ENCODE measurements around the gene PRRT3. TPM values are rescaled to one million over a fixed set of nuclear protein-coding genes. Genes with fewer than 3 reads are reported as not detected.

PRRT3 gene
- 1 to 10 TPM; 5.4 to 6.1 TPM for total RNA-seq

DNA sequence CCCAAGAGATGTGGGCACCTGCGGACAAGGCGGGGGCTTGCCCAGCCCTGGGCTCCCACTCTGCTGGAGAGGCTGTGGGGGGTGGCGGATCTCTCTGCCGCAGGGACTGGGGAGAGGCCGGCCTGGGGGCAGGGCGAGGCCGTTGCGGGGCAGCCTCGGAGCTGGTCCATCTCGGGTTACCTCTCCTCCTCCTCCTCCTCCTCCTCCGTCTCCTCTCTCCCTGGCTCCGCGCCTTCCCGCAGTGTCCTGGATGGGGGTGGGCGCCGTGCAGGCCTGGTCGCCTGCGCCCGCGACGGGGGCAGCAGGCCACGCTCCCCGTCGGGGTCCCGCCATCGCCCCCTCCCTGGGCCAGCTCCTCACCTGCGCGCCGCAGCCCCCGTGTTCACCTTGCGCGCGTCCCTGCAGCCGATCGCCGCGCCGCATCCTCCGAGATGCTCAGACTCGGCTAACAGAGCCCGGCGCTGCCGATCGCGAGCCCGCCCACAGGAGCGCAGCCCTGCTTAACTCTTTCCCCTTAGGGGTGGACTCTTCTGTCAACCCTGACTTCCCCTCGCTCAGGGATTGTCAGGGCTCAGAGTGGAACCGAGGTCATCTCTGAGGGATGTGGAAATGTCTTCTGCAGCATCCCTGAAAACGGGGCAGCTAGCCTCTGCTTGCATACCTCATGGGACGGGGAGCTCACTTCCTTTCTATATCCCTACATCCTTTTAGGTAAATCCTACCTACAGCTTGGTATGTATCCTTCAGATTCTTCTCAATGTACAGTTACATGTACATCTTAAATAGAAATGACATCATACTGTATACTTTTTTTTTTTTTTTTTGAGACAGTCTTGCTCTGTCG, at the start of gene PRRT3:
Gene PRRT3 (minus strand): TSS at position 447 of the 844 bp plus-strand sequence. CDS start 2,293 bp downstream, outside the sequence.

DNA sequence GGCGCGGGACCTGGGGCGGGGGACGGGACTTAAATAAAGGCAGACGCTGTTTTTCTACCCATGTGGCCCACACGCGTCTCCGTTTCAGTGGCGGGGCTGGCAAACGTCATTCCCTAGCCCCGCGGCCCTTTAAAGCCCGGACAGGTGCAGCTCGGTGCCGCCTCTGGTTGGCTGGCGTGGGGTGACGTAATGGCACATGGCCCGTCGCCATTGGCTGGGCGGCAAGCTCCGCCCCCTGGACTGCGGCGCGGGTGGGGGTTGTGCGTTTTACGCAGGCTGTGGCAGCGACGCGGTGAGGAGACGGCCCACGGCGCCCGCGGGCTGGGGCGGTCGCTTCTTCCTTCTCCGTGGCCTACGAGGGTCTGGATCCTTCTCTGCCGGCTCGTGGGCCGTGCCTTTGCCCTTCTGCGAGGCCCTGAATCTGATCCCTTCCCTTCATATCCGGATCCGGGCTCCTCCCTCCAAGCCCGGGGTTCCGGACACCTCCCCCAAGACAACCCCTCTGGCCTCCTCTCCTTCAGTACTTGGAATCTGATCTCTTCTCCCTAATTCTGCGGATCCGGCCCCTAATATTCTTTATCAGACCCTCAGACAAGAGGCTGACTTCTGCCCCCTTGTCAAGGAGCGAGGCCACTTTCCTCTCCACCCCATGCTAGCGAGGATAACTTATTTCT, 18.5 kb downstream of the PRRT3 start, which contains the start of gene CRELD1:
Gene CRELD1 (plus strand): TSS at position 274 of the 674 bp plus-strand sequence. CDS start 605 bp downstream, outside the sequence.

DNA sequence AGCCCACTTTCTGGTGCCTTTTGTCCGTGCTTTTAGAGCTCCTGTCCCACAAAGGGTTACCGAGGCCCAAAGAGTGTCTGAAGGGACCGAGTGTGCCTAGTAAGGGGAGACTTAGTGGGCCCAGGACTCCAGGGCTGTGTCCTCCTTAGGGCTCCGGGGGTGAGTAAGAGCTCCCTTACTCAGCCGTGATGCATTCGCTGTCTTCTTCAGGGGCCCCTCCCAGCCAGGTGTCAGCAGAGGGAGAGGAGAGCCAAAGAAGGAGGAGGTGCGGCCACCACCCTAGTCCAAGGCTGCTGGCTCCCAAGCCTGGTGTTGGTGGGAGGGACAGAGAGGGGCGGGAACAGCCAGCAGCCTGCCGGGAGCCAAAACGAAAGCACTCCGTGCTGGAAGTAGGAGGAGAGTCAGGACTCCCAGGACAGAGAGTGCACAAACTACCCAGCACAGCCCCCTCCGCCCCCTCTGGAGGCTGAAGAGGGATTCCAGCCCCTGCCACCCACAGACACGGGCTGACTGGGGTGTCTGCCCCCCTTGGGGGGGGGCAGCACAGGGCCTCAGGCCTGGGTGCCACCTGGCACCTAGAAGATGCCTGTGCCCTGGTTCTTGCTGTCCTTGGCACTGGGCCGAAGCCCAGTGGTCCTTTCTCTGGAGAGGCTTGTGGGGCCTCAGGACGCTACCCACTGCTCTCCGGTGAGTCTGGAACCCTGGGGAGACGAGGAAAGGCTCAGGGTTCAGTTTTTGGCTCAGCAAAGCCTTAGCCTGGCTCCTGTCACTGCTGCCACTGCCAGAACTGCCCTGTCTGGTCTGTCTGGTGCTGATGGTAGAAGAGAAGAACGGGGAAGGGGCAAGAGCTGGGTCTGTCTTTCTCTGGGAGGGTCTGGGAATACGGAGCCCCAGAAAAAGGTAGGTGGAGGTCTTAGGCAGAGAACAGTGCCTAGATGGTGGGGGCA, 35.2 kb downstream of the PRRT3 start, which contains the start of gene IL17RC:
Gene IL17RC (plus strand): TSS at position 365 of the 947 bp plus-strand sequence. CDS start 218 bp downstream, at position 583.

DNA sequence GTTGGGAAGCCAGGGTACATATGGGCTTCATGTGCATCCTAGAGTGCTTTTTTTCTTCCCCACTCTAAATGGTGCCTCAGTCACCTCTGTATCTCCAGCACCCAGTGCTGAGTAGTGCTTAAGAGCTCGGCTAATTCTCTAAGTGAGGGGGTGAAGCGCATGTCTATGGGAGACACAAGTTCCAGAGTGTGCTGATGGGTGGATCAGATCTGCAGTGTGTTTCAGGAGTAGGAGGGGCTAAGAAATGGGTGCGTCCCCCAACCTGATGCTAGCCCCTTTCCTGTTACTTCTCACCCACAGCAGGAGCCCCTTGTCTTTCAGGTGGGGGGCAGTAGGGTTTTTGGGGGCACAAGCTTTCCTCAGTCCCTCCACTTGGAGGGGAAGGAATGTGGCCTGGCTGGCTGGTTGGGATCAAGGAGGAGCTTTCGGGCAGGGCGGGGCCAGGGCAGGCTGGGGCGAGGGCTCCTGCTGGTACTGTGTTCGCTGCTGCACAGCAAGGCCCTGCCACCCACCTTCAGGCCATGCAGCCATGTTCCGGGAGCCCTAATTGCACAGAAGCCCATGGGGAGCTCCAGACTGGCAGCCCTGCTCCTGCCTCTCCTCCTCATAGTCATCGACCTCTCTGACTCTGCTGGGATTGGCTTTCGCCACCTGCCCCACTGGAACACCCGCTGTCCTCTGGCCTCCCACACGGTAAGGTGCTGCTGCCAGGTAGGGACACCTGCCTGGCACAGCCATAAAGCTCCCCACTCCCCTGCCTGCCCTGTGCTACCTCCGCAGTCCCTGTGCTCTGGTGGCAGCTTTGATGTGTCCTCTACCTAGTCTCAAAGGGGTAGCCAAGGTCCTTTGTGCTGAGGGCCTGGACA, 49.6 kb downstream of the PRRT3 start, which contains the start of gene IL17RE:
Gene IL17RE (plus strand): TSS at position 477 of the 866 bp plus-strand sequence. CDS start 85 bp downstream, at position 562.

Other genes starting within 250 kb of the PRRT3 start
- not detected for gene CPNE9, start 248.6 kb downstream of the PRRT3 start, total RNA-seq
- 10 to 100 TPM; 42.0 to 42.1 TPM for gene BRPF1, start 220.7 kb downstream of the PRRT3 start, total RNA-seq
- 10 to 100 TPM; 32.5 to 35.7 TPM for gene OGG1, start 202.5 kb downstream of the PRRT3 start, total RNA-seq
- gene CAMK1, start 182.5 kb downstream of the PRRT3 start, total RNA-seq, result 10 to 100 TPM in 1 of 2 experiments, 1 to 10 TPM in 1; 9.3 to 10.7 TPM
- 10 to 100 TPM; 64.5 to 65.9 TPM for gene TADA3, start 159.9 kb downstream of the PRRT3 start, total RNA-seq
- 100 to 1,000 TPM; 236 to 238 TPM for gene ARPC4, start 159.3 kb downstream of the PRRT3 start, total RNA-seq
- 10 to 100 TPM; 54.6 to 54.7 TPM for gene TTLL3, start 142.1 kb downstream of the PRRT3 start, total RNA-seq
- gene RPUSD3, start 108.4 kb downstream of the PRRT3 start, total RNA-seq, result 10 to 100 TPM; 45.1 to 46.2 TPM
- not detected for gene CIDEC, start 72.2 kb downstream of the PRRT3 start, total RNA-seq
- 10 to 100 TPM; 27.7 to 29.0 TPM for gene JAGN1, start 61.8 kb downstream of the PRRT3 start, total RNA-seq
- under 1 TPM; 0.39 to 0.45 TPM for gene IL17RE, start 49.6 kb downstream of the PRRT3 start, total RNA-seq
- gene IL17RC, start 35.3 kb downstream of the PRRT3 start, total RNA-seq, result under 1 TPM; 0.29 to 0.40 TPM
- 10 to 100 TPM; 15.2 to 20.0 TPM for gene CRELD1, start 18.6 kb downstream of the PRRT3 start, total RNA-seq
- gene EMC3, start 34.4 kb upstream of the PRRT3 start, total RNA-seq, result 10 to 100 TPM; 42.2 to 43.9 TPM
- 10 to 100 TPM; 44.2 to 48.0 TPM for gene FANCD2, start 74.0 kb upstream of the PRRT3 start, total RNA-seq
- gene FANCD2OS, start 155.8 kb upstream of the PRRT3 start, total RNA-seq, result not detected
- 100 to 1,000 TPM; 132 to 133 TPM for gene BRK1, start 163.3 kb upstream of the PRRT3 start, total RNA-seq
- gene VHL, start 189.4 kb upstream of the PRRT3 start, total RNA-seq, result 10 to 100 TPM; 66.2 to 70.4 TPM
- gene IRAK2, start 212.5 kb upstream of the PRRT3 start, total RNA-seq, result 1 to 10 TPM; 2.7 to 3.0 TPM